Measurements from ENCODE around the gene ATXN1. TPM values are rescaled to one million over a fixed set of nuclear protein-coding genes. Genes with fewer than 3 reads are reported as not detected.

Gene ATXN1
- total and polyA plus RNA-seq, 2 experiments from 2014 or later: 4.8 to 9.1 TPM

- TF ChIP-seq STAT1 (IDR thresholded peaks at IDR 0.05; ENCODE audit: unreplicated experiment) (no peak), JUNB (IDR thresholded peaks at IDR 0.05; ENCODE audit: unreplicated experiment) (no peak), EZH2 (IDR thresholded peaks at IDR 0.05; ENCODE audit: low read depth, unreplicated experiment) (no peak), REST (IDR thresholded peaks at IDR 0.05; ENCODE audit: unreplicated experiment) (no peak), ZNF331 (CRISPR knock-in tag; IDR thresholded peaks at IDR 0.05; ENCODE audit: low read depth) (no peak), EZH2phosphoT487 (IDR thresholded peaks at IDR 0.05; ENCODE audit: unreplicated experiment) (no peak), CREB1 (CRISPR knock-in tag; IDR thresholded peaks at IDR 0.05; ENCODE audit: low read depth) (no peak), ZNF114 (CRISPR knock-in tag; IDR thresholded peaks at IDR 0.05) (no peak), POLR2AphosphoS5 (IDR thresholded peaks at IDR 0.05; ENCODE audit: low read depth) (no peak), NANOG (IDR thresholded peaks at IDR 0.05; ENCODE audit: borderline replicate concordance) (no peak)
- TF ChIP-seq, protein P1, sequence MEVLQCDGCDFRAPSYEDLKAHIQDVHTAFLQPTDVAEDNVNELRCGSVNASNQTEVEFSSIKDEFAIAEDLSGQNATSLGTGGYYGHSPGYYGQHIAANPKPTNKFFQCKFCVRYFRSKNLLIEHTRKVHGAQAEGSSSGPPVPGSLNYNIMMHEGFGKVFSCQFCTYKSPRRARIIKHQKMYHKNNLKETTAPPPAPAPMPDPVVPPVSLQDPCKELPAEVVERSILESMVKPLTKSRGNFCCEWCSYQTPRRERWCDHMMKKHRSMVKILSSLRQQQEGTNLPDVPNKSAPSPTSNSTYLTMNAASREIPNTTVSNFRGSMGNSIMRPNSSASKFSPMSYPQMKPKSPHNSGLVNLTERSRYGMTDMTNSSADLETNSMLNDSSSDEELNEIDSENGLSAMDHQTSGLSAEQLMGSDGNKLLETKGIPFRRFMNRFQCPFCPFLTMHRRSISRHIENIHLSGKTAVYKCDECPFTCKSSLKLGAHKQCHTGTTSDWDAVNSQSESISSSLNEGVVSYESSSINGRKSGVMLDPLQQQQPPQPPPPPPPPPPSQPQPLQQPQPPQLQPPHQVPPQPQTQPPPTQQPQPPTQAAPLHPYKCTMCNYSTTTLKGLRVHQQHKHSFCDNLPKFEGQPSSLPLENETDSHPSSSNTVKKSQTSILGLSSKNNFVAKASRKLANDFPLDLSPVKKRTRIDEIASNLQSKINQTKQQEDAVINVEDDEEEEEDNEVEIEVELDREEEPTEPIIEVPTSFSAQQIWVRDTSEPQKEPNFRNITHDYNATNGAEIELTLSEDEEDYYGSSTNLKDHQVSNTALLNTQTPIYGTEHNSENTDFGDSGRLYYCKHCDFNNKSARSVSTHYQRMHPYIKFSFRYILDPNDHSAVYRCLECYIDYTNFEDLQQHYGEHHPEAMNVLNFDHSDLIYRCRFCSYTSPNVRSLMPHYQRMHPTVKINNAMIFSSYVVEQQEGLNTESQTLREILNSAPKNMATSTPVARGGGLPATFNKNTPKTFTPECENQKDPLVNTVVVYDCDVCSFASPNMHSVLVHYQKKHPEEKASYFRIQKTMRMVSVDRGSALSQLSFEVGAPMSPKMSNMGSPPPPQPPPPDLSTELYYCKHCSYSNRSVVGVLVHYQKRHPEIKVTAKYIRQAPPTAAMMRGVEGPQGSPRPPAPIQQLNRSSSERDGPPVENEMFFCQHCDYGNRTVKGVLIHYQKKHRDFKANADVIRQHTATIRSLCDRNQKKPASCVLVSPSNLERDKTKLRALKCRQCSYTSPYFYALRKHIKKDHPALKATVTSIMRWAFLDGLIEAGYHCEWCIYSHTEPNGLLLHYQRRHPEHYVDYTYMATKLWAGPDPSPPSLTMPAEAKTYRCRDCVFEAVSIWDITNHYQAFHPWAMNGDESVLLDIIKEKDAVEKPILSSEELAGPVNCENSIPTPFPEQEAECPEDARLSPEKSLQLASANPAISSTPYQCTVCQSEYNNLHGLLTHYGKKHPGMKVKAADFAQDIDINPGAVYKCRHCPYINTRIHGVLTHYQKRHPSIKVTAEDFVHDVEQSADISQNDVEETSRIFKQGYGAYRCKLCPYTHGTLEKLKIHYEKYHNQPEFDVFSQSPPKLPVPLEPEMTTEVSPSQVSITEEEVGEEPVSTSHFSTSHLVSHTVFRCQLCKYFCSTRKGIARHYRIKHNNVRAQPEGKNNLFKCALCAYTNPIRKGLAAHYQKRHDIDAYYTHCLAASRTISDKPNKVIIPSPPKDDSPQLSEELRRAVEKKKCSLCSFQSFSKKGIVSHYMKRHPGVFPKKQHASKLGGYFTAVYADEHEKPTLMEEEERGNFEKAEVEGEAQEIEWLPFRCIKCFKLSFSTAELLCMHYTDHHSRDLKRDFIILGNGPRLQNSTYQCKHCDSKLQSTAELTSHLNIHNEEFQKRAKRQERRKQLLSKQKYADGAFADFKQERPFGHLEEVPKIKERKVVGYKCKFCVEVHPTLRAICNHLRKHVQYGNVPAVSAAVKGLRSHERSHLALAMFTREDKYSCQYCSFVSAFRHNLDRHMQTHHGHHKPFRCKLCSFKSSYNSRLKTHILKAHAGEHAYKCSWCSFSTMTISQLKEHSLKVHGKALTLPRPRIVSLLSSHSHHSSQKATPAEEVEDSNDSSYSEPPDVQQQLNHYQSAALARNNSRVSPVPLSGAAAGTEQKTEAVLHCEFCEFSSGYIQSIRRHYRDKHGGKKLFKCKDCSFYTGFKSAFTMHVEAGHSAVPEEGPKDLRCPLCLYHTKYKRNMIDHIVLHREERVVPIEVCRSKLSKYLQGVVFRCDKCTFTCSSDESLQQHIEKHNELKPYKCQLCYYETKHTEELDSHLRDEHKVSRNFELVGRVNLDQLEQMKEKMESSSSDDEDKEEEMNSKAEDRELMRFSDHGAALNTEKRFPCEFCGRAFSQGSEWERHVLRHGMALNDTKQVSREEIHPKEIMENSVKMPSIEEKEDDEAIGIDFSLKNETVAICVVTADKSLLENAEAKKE (CRISPR knock-in tag; IDR thresholded peaks at IDR 0.05): no peak
- TF ChIP-seq, protein P2, sequence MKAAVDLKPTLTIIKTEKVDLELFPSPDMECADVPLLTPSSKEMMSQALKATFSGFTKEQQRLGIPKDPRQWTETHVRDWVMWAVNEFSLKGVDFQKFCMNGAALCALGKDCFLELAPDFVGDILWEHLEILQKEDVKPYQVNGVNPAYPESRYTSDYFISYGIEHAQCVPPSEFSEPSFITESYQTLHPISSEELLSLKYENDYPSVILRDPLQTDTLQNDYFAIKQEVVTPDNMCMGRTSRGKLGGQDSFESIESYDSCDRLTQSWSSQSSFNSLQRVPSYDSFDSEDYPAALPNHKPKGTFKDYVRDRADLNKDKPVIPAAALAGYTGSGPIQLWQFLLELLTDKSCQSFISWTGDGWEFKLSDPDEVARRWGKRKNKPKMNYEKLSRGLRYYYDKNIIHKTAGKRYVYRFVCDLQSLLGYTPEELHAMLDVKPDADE (IDR thresholded peaks at IDR 0.05): no peak
- TF ChIP-seq, protein P3, sequence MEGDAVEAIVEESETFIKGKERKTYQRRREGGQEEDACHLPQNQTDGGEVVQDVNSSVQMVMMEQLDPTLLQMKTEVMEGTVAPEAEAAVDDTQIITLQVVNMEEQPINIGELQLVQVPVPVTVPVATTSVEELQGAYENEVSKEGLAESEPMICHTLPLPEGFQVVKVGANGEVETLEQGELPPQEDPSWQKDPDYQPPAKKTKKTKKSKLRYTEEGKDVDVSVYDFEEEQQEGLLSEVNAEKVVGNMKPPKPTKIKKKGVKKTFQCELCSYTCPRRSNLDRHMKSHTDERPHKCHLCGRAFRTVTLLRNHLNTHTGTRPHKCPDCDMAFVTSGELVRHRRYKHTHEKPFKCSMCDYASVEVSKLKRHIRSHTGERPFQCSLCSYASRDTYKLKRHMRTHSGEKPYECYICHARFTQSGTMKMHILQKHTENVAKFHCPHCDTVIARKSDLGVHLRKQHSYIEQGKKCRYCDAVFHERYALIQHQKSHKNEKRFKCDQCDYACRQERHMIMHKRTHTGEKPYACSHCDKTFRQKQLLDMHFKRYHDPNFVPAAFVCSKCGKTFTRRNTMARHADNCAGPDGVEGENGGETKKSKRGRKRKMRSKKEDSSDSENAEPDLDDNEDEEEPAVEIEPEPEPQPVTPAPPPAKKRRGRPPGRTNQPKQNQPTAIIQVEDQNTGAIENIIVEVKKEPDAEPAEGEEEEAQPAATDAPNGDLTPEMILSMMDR (conservative IDR thresholded peaks at IDR 0.05; ENCODE audit: low read depth in 2 of 2): no peak
- H3K27ac Mint-ChIP-seq: no peak overlapping the region
- DNase-seq (ENCODE audit: low spot score) (no peak), ATAC-seq (no peak)
- no peak overlapping the region for H3K4me2 ChIP-seq
- no peak overlapping the region for H3K4me3 ChIP-seq
- no peak overlapping the region for H3K27ac ChIP-seq (ENCODE audit: low read depth)
- H3K4me3 Mint-ChIP-seq: no peak overlapping the region
- no peaks in the 10 kb centered on the region for H3K36me3 Mint-ChIP-seq (ENCODE audit: low read depth)
- H3K27me3 ChIP-seq (ENCODE audit: insufficient read depth): no peaks in the 10 kb centered on the region
- H3K27me3 Mint-ChIP-seq (ENCODE audit: insufficient read depth, low read depth, poor library complexity): no peaks in the 10 kb centered on the region
- H3K79me2 ChIP-seq (replicated peaks; ENCODE audit: insufficient read depth): no peaks in the 10 kb centered on the region
- H3K9me2 ChIP-seq (ENCODE audit: insufficient read depth): no peaks in the 10 kb centered on the region
- no peaks in the 10 kb centered on the region for H3K36me3 ChIP-seq (ENCODE audit: insufficient read depth)
- H3K4me1 ChIP-seq (ENCODE audit: insufficient read depth): peaks cover 3% of the 10 kb centered on the region; the same call in 1 of the 2 replicates
- H3K9me3 Mint-ChIP-seq: no peaks in the 10 kb centered on the region
- no peaks in the 10 kb centered on the region for H3F3A ChIP-seq (replicated peaks; ENCODE audit: low read depth)
- H4K20me1 ChIP-seq (replicated peaks; ENCODE audit: insufficient read depth): no peaks in the 10 kb centered on the region
- no peak overlapping the region for H2AFZ ChIP-seq
- H3K4me1 Mint-ChIP-seq: peaks cover 23% of the 10 kb centered on the region
Observed at GRCh38 chr6:16318538-16318937, 442.7 kb downstream of the ATXN1 start.

Data from GM23338 (cell line).